Epidermal melanocyte (primary cell): ENCODE data around the gene GRPR.

ENCODE experiments used
- DNase-seq: peaks from one replicate; pipeline ENCODE4 v3.0.0; 2011; ENCODE audit warnings: low spot score; ENCODE audit not compliant: insufficient read length

The GRPR gene

DNA sequence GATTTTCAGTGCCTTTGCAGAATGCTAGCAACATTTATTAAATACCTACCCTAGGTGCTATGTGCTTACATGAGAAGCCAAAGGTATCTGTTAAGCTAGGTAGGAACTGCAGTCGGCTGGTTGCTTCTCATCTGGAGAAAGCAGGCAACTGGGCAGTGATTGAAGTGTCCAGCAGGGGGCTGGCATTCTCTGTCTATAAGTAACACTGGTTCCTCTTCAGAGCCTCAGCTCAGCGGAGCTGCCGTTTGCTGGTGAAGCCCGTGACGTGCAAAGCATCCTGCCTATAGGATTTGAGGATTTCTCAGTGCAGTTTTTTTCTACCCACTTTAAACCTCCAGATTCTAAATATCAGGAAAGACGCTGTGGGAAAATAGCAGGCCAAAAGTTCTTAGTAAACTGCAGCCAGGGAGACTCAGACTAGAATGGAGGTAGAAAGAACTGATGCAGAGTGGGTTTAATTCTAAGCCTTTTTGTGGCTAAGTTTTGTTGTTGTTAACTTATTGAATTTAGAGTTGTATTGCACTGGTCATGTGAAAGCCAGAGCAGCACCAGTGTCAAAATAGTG, at the start of gene GRPR:
GRPR (plus strand) TSS at position 344 of the 565 bp plus-strand sequence. CDS start 389 bp downstream, outside the sequence.
- DNase-seq = peak; percentile 33

DNA sequence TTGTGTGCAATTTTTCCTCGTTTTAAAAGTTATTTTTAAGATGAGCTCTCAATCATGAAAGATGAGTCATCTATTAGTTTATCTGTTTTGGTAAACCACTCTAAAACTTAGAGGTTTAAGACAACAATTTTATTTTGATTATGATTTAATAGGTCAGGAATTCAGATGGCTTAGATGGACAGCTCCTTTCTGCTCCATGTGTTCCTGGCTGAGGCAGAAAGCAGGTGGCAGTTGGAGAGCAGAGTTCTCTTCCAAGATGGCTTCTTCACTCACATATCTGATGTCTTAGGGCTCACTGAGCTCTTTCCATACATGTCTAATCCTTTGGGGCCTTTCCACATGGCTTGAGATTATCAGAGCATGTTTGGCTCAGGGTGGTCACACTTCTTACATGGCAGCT, 48.3 kb upstream of the GRPR start:
- DNase-seq = no peak

DNA sequence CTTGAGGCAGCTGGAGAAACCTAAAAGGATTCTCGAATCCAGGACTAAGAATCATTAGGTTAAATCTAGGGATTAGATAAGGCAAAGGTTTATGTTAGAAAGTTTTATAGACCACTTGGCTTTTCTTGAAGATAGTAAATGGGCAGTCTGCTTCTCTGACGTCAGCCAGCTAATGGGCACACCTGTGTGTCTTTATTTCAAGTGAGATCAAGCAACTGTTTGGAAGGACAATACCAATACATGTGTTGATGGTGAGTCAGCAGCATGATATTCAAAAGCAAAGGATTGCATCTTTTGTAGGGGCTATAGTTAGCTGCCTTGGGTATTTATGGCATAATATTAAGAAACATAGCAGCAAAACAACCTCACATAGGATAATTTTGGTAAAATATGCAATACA, 46.5 kb upstream of the GRPR start:
- no peak for DNase-seq

GRCh38 chrX:16077811-16078210, 45.6 kb upstream of the GRPR start:
- DNase-seq = no peak

- DNase-seq = no peak
These were observed 42.0 kb upstream of the GRPR start for GRCh38 chrX:16081357-16081756.

- DNase-seq = no peak
These were observed 40.8 kb upstream of the GRPR start for GRCh38 chrX:16082470-16083085.

DNA sequence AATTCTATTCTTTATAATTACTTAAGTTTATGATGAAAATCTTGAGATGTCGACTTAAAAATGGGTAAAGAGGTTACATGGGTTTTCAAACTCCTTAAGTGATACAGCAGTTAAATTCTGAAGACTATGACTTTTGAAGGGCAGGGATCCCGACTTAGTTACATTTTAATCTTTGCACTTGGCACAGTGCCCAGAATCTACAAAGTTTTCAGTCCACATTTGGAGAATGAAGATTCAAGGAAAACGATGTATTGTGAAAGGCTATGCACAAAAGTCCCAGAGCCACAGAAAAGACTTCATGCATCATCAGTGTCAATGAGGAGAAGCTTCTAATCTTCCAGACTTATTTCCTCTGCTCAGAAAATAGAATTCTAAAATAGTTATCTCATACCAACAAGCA, 36.3 kb upstream of the GRPR start:
- DNase-seq = no peak

DNA sequence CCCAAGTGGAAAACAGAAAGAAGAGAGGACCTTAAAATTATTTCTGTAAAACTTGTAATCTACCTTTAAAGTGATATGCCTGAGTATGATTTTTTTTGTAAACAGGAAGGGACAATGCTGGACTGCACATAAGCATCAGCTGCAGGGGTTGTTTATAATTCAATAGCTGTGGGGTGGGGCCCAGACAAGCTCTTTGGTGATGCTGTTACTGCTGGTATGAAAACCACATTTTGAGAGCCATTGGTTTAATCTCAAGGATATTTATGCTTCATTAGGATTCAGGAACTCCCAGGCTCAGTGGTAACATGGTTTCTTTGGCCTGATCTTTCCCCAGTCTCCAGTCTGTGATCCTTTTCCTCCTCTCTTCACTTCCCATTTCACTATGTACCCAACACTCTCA, 34.3 kb upstream of the GRPR start:
- DNase-seq = no peak

- no peak for DNase-seq
These were observed 27.2 kb upstream of the GRPR start for GRCh38 chrX:16096141-16096540.

DNA sequence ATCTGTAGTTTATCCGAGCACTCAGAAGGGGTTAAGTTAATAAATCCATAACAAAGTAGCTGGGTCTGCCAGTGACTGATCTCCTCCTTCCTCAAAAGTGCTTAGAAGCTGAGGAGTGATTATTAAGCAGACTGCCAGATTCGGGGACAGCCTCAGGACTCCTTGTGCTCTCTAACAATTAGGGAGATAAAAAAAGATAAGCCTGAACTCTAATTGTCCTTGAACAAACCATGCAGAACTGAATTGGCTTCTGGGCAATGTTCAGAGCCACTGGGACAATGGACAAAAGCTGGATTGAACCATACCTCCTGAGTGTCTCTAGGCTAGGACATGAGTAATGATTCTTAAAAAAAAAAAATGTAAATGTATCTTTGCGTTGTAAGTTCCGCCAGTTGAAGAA, 22.7 kb upstream of the GRPR start:
- DNase-seq = no peak

GRCh38 chrX:16101581-16101980, 21.8 kb upstream of the GRPR start:
- no peak for DNase-seq

DNA sequence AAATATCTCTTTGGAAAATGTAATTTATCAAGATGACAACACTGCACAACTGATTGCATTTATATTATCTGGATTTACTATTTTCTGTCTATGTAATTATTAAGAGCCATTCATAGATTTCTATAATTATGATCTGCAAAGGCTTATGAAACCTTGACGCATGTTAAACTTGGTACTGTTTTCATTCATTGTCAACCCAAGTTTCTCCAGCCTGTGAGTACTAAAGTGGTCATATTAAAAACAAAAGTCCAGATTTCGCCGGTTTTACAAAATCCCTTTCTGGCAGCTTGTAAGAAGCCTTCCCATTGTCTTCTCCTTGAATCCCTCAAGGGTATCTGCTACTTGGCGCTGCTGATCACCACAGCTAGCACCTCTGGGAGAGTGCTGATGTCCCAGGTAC, 19.7 kb upstream of the GRPR start:
- no peak for DNase-seq

DNA sequence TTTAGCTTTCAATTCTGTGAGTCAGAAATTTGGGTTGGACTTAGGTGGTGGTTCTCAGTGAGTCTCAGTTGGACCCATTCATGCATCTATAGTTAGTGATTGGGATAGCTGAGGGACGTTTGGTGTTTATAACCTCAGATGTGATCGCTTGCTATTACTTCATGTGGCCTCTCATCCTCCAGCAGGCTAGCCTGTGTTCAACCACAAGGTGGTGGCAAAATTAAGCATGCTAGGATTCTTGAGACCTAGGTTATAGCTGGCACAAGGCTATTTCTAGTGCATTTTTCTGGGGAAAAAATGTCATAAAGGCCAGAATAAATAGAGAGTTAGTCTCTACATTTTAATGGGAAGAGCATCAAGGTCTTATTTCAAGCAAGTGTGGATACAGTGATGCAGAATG, 10.9 kb upstream of the GRPR start:
- DNase-seq = no peak

DNA sequence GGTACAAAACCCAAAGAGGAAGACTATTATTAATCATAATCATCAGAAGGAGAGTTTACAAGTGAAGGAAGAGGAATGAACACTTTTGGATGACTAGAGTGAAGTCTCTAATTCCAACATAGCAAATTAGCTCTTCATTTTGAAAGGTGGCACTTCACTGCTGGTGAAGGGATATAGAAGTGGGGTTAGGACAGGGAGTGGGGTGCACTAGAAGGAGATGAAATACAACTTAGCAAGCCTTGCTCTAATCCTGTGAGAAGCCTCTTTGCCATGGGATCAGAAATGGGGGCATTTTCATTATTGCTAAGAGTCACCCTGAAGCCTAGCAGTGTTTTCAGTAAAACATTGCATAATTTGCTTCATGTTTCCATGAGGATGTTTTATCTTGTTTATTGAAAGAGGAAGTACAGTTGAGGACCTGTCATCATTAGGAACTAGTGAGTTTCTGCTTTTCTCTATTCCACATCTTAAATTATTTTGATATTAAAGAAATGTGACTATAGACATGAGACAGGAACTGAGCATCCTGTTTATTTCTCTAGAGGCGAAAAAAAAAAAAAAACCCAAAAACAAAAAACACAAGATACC, 9.3 kb upstream of the GRPR start:
- DNase-seq = no peak

GRCh38 chrX:16114611-16115010, 8.8 kb upstream of the GRPR start:
- peak; percentile 12 for DNase-seq

DNA sequence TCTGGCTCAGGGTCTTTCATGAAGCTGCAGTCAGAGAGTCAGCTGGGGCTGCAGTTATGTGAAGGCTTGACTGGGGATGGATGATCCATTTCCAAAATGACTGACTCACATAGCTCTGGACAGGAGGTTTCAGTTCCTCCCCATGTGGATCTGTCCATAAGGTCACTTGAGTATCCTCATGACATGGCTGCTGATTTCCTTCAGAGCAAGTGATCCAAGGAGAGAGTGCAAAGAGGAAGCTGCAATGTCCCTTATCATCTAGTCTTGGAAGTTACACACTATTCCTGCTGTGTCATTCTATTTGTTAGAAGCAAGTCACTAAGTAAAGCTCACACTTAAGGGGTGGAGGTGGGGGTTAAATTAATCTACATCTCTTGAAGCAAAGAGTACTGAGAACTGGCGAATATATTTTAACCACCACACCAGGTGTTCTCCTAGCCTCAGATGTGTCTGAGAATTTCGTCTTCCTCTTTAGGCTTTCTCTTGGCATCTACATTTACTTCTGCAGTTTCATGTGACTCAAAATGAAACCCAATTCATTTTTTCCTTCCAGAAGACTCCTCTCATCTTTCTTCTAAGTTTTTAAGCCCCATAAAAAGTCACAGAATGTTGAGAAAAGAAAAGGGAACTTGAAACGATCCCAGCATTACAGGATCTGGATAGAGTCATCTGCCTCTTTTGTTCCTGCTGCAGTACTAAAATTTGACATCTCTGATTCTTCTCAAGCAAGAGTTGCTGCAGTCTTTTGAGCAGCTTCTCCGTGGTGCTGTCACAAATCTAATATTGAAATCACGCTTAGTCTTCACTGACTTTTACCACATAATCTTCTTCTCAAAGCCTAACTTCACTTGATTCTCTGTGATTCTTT, 3.8 kb upstream of the GRPR start:
- no peak for DNase-seq

DNA sequence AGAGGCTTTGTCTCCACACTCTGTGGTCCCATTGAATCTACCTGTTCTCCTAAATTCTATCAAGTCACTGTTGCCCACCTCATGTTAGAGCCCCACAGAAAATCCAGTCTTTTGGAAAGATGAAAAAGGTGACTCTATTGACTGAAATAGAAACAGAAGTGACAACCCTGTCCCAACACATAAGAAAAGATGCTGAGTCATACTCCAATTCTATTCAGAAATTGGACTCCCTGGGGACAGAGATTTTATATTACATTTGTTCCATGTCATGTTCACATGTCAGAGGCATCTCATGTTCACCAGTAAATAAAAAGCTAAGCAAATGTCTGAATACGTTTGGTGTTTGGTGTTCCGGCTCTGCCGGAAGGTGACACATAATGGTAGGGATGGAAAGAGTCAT, 2.9 kb upstream of the GRPR start:
- DNase-seq = no peak

- no peak for DNase-seq
These were observed 836 bp downstream of the GRPR start for GRCh38 chrX:16124201-16124600.

DNA sequence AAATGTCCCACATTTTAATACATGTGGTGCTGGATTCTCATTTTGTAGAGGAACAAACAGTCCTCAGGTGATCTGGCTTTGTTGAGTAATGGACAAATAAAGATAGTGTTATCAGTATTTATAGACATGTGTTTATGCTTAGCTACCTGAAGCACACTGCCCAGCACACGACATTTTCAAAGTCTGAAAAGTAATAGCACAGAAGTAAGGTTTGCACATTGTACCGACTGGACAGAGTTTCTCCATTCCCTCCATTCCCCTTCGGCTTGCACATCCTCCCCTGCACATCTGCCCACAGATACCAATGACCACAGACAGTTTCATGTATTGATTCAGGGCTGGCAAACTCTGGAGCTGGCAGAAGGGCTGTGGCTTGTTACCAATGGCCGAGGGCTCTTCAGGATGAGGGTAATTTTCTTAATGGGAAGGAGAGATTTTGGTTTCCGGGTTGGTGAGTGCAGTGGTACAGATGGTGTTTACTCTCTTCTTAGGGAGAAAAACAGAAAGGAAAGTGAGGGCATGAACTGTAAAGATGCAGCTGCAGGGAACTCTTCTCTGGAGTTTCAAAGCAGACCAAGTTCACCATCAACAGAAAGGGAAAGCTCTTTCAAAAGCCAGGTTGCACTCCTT, 2.3 kb downstream of the GRPR start:
- no peak for DNase-seq

DNA sequence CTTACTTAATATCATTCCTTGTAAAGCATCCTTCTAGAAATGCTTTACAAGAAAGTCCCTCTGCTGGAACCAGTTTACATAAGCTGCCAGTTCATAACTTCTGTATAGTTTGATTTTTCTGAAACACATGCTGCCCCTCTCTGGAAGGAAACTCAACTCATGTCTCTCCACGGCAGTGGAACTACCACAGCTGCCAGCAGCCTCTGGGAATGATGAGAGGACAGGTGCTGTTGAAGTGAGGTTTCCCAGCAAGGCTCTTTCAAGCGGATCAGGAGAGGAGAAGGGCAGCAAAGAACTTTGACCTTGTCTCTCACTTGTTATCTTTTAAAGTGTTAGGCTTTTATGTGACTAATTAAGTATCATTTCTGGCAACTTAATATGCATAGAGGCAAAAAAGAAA, 7.3 kb downstream of the GRPR start:
- DNase-seq = no peak

DNA sequence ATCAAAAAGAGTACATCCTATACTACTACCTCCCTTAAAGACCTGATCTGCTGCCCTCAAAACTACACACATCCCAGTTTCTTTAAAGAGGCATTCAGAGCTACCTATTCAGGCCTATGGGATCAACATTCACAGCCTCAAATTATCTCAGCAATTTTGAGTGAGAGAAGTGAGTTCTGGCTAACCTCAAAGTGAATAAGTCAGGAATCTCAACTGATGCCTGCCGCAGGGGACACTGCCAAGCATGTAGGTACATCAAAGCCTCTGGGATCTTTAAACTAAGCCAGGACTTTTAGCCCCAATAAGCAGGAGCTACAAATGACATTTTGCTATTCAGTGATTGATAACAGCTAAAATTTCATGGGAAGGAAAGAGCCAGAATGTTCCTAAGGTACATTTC, 11.6 kb downstream of the GRPR start:
- no peak for DNase-seq

- DNase-seq = no peak
These were observed 12.7 kb downstream of the GRPR start for GRCh38 chrX:16136080-16136479.
